IPS-20b (cell line): Measurements from ENCODE around the gene CNN1.
"Not testable (repeated sequence)": the region's sequence is repeated elsewhere in the genome, so short reads cannot be mapped to it uniquely, and the experiment has no call there.

Source experiments
- H3K27ac ChIP-seq: one replicate; pipeline ENCODE4 v1.5.1; 2013; ENCODE audit warnings: low read length
- H3K27me3 ChIP-seq: 2 replicates; pipeline ENCODE4 v1.6.1; 2013; ENCODE audit warnings: mild to moderate bottlenecking, low read length, inconsistent platforms; ENCODE audit not compliant: insufficient read depth
- H3K36me3 ChIP-seq: 2 replicates; pipeline ENCODE4 v1.6.1; 2013; ENCODE audit warnings: low read depth, mild to moderate bottlenecking, inconsistent platforms, low read length, moderate library complexity; ENCODE audit not compliant: insufficient read depth
- H3K4me1 ChIP-seq: 2 replicates; pipeline ENCODE4 v1.6.1; 2013; ENCODE audit warnings: mild to moderate bottlenecking, control low read depth, inconsistent platforms, low read length, moderate library complexity; ENCODE audit not compliant: insufficient read depth
- H3K4me3 ChIP-seq: 2 replicates; pipeline ENCODE4 v1.5.1; 2013; ENCODE audit warnings: mild to moderate bottlenecking, low read length, inconsistent platforms
- H3K9ac ChIP-seq: 2 replicates; pipeline ENCODE4 v1.6.1; 2013; ENCODE audit warnings: low read depth, mild to moderate bottlenecking, inconsistent platforms, low read length, moderate library complexity
- H3K9me3 ChIP-seq: 2 replicates; pipeline ENCODE4 v1.6.1; 2013; ENCODE audit warnings: mild to moderate bottlenecking, low read depth, low read length, inconsistent platforms; ENCODE audit not compliant: insufficient read depth

Gene CNN1

GRCh38 chr19:11555246-11555645, 16.6 kb downstream of the CNN1 start:
- Histone ChIP-seq H3K9ac (no peak overlapping the region), H3K4me3 (no peak overlapping the region), H3K9me3 (no peaks in the 10 kb centered on the region), H3K36me3 (peaks cover 39% of the 10 kb centered on the region), H3K27me3 (no peaks in the 10 kb centered on the region), H3K27ac (no peak overlapping the region), H3K4me1 (peaks cover 4% of the 10 kb centered on the region)

GRCh38 chr19:11556634-11557420, 18.2 kb downstream of the CNN1 start:
- Histone ChIP-seq H3K27me3 (no peaks in the 10 kb centered on the region), H3K4me3 (no peak overlapping the region), H3K9me3 (no peaks in the 10 kb centered on the region), H3K4me1 (peaks cover 4% of the 10 kb centered on the region), H3K36me3 (peaks cover 37% of the 10 kb centered on the region), H3K9ac (no peak overlapping the region), H3K27ac (no peak overlapping the region)

GRCh38 chr19:11558881-11559828, 20.5 kb downstream of the CNN1 start, which contains the start of gene ELOF1:
ELOF1 (minus strand) TSS chr19:11559230; CDS start chr19:11554347, 4,883 bp downstream.
- H3K4me3 ChIP-seq = peak within 1 kb of the TSS; percentile 94
- H3K27me3 ChIP-seq = no peaks in the 10 kb centered on the region
- peaks cover 16% of the 10 kb centered on the region for H3K36me3 ChIP-seq
- no peaks in the 10 kb centered on the region for H3K9me3 ChIP-seq
- H3K27ac ChIP-seq = no peak within 1 kb of the TSS
- H3K4me1 ChIP-seq = peaks cover 4% of the 10 kb centered on the region
- peak within 1 kb of the TSS; percentile 85; the same call in 1 of the 2 replicates for H3K9ac ChIP-seq

GRCh38 chr19:11560404-11561051, 21.9 kb downstream of the CNN1 start:
- H3K36me3 ChIP-seq = peaks cover 8% of the 10 kb centered on the region; the same call in 1 of the 2 replicates
- no peak overlapping the region for H3K9ac ChIP-seq
- peaks cover 4% of the 10 kb centered on the region for H3K4me1 ChIP-seq
- no peaks in the 10 kb centered on the region for H3K27me3 ChIP-seq
- H3K4me3 ChIP-seq = no peak overlapping the region
- H3K9me3 ChIP-seq = no peaks in the 10 kb centered on the region
- H3K27ac ChIP-seq = no peak overlapping the region

GRCh38 chr19:11563532-11563931, 24.9 kb downstream of the CNN1 start:
- Histone ChIP-seq H3K36me3 (no peaks in the 10 kb centered on the region), H3K27ac (no peak overlapping the region), H3K4me1 (no peaks in the 10 kb centered on the region), H3K4me3 (no peak overlapping the region), H3K9ac (no peak overlapping the region), H3K27me3 (no peaks in the 10 kb centered on the region), H3K9me3 (no peaks in the 10 kb centered on the region)

GRCh38 chr19:11564082-11564807, 25.6 kb downstream of the CNN1 start:
- not testable (repeated sequence) for H3K4me1 ChIP-seq, H3K27me3 ChIP-seq, H3K27ac ChIP-seq

GRCh38 chr19:11565649-11565980, 27.0 kb downstream of the CNN1 start:
- not testable (repeated sequence) for H3K4me1 ChIP-seq, H3K27ac ChIP-seq, H3K36me3 ChIP-seq, H3K9me3 ChIP-seq, H3K27me3 ChIP-seq, H3K4me3 ChIP-seq, H3K9ac ChIP-seq

More at GRCh38 chr19:11564082-11564807, 25.6 kb downstream of the CNN1 start:
- H3K36me3 ChIP-seq, H3K9ac ChIP-seq, H3K9me3 ChIP-seq, H3K4me3 ChIP-seq: not testable (repeated sequence)

GRCh38 chr19:11566164-11566563, 27.5 kb downstream of the CNN1 start:
- Histone ChIP-seq H3K27me3 (no peaks in the 10 kb centered on the region), H3K9me3 (no peaks in the 10 kb centered on the region), H3K27ac (no peak overlapping the region), H3K4me3 (no peak overlapping the region), H3K36me3 (no peaks in the 10 kb centered on the region), H3K9ac (no peak overlapping the region), H3K4me1 (no peaks in the 10 kb centered on the region)

GRCh38 chr19:11570039-11570462, 31.4 kb downstream of the CNN1 start:
- Histone ChIP-seq H3K36me3 (no peaks in the 10 kb centered on the region), H3K9me3 (no peaks in the 10 kb centered on the region), H3K27me3 (no peaks in the 10 kb centered on the region), H3K27ac (no peak overlapping the region), H3K4me1 (no peaks in the 10 kb centered on the region), H3K4me3 (no peak overlapping the region), H3K9ac (no peak overlapping the region)

GRCh38 chr19:11573354-11573753, 34.7 kb downstream of the CNN1 start:
- not testable (repeated sequence) for H3K9ac ChIP-seq, H3K27me3 ChIP-seq, H3K36me3 ChIP-seq, H3K27ac ChIP-seq, H3K4me3 ChIP-seq, H3K9me3 ChIP-seq, H3K4me1 ChIP-seq

- not testable (repeated sequence) for H3K27me3 ChIP-seq, H3K9me3 ChIP-seq, H3K27ac ChIP-seq, H3K4me3 ChIP-seq, H3K36me3 ChIP-seq, H3K9ac ChIP-seq, H3K4me1 ChIP-seq
These were observed 35.1 kb downstream of the CNN1 start for GRCh38 chr19:11573763-11574162.
